Liver (tissue), 9 donors: ENCODE measurements around the gene ACOT7. TPM values are rescaled to one million over a fixed set of nuclear protein-coding genes. Genes with fewer than 3 reads are reported as not detected.

ENCODE experiments used
- DNase-seq: peaks from one replicate; pipeline ENCODE4 v3.0.0-alpha.2; 2017; ENCODE audit warnings: low spot score
- H3K27ac ChIP-seq, 2 donors: one replicate each; pipeline ENCODE4 v1.7.0; 2013; ENCODE audit warnings: inconsistent platforms in 2 of 2, low read length in 2 of 2, control low read depth in 1 of 2, low read depth in 1 of 2, mild to moderate bottlenecking in 1 of 2
- H3K27me3 ChIP-seq, 4 donors: one replicate each; pipeline versions ENCODE4 v1.6.1 to v1.7.0; 2013; ENCODE audit warnings: low read length in 3 of 4, inconsistent platforms in 1 of 4, mild to moderate bottlenecking in 1 of 4, moderate library complexity in 1 of 4; ENCODE audit not compliant: control insufficient read depth in 4 of 4, insufficient read depth in 4 of 4
- H3K36me3 ChIP-seq, 4 donors: one replicate each; pipeline versions ENCODE4 v1.6.1 to v1.7.0; 2013; ENCODE audit warnings: low read length in 3 of 4, mild to moderate bottlenecking in 3 of 4, low read depth in 1 of 4, moderate library complexity in 1 of 4; ENCODE audit not compliant: control insufficient read depth in 4 of 4, insufficient read depth in 3 of 4
- H3K4me1 ChIP-seq, 4 donors: one replicate each; pipeline versions ENCODE4 v1.6.1 to v1.7.0; 2013; ENCODE audit warnings: low read length in 3 of 4, mild to moderate bottlenecking in 3 of 4, moderate library complexity in 1 of 4; ENCODE audit not compliant: control insufficient read depth in 4 of 4, insufficient read depth in 4 of 4
- H3K4me3 ChIP-seq, 3 donors: one replicate each; pipeline versions ENCODE4 v1.6.1 to v1.7.0; 2013; ENCODE audit warnings: low read length in 3 of 3, control low read depth in 1 of 3, low read depth in 1 of 3, mild to moderate bottlenecking in 1 of 3
- H3K9ac ChIP-seq, 2 donors: one replicate each; pipeline ENCODE4 v1.7.0; 2013; ENCODE audit warnings: low read length in 2 of 2, mild to moderate bottlenecking in 2 of 2, moderate library complexity in 2 of 2, control low read depth in 1 of 2, low read depth in 1 of 2
- H3K9me3 ChIP-seq, 4 donors: one replicate each; pipeline versions ENCODE4 v1.6.1 to v1.7.0; 2013; ENCODE audit warnings: low read length in 3 of 4; ENCODE audit not compliant: control insufficient read depth in 4 of 4
- ATF3 ChIP-seq: IDR thresholded peaks from 2 replicates; pipeline ENCODE4 v1.6.1; 2016; ENCODE audit warnings: antibody characterized with exemption
- CTCF ChIP-seq: fragments of 150-350 bp; IDR thresholded peaks from 2 replicates; pipeline ENCODE4 v1.5.1; 2017; ENCODE audit warnings: improper control_type of control experiment, low read depth, low read length; ENCODE audit not compliant: missing input control
- EGR1 ChIP-seq, 2 donors: IDR thresholded peaks; 2 replicates each; pipeline ENCODE4 v1.6.1; 2016 to 2018; ENCODE audit warnings: antibody characterized with exemption in 2 of 2, low read depth in 2 of 2
- FOXA2 ChIP-seq: IDR thresholded peaks from 2 replicates; pipeline ENCODE4 v1.6.1; 2016; ENCODE audit warnings: antibody characterized with exemption
- GABPA ChIP-seq, 2 donors: IDR thresholded peaks in 1 of 2; conservative IDR thresholded peaks in 1 of 2; 2 replicates each; pipeline ENCODE4 v1.6.1; 2016; ENCODE audit warnings: antibody characterized with exemption in 2 of 2, mild to moderate bottlenecking in 1 of 2, moderate library complexity in 1 of 2
- HNF4A ChIP-seq, 2 donors: conservative IDR thresholded peaks; 2 replicates each; pipeline ENCODE4 v1.6.1; 2016; ENCODE audit warnings: antibody characterized with exemption in 2 of 2, mild to moderate bottlenecking in 2 of 2
- HNF4G ChIP-seq: IDR thresholded peaks from 2 replicates; pipeline ENCODE4 v1.6.1; 2016; ENCODE audit warnings: antibody characterized with exemption
- NR2F2 ChIP-seq: IDR thresholded peaks from 2 replicates; pipeline ENCODE4 v1.6.1; 2016; ENCODE audit warnings: antibody characterized with exemption
- REST ChIP-seq: IDR thresholded peaks from 2 replicates; pipeline ENCODE4 v1.6.1; 2016; ENCODE audit warnings: antibody characterized with exemption, mild to moderate bottlenecking
- RXRA ChIP-seq, 2 donors: IDR thresholded peaks; 2 replicates each; pipeline ENCODE4 v1.6.1; 2017 to 2018; ENCODE audit warnings: antibody characterized with exemption in 2 of 2, mild to moderate bottlenecking in 1 of 2
- SP1 ChIP-seq: IDR thresholded peaks from 2 replicates; pipeline ENCODE4 v1.6.1; 2018; ENCODE audit warnings: antibody characterized with exemption, mild to moderate bottlenecking
- YY1 ChIP-seq: IDR thresholded peaks from 2 replicates; pipeline ENCODE4 v1.6.1; 2016; ENCODE audit warnings: antibody characterized with exemption, mild to moderate bottlenecking
- ZBTB33 ChIP-seq: IDR thresholded peaks from 2 replicates; pipeline ENCODE4 v1.6.1; 2016; ENCODE audit warnings: antibody characterized with exemption
- WGBS: extraction: QIAGEN DNeasy Blood & Tissue Kit; methylation state at CpG from one replicate; pipeline ENCODE4 v1.1.7; 2013; 5-methylcytosine and 5-hydroxymethylcytosine counted together
- polyA plus RNA-seq, 2 donors: library from polyadenylated mRNA; stranded (reverse) in 1 of 2; unstranded in 1 of 2; fragments of 200-250 nt in 1 of 2; fragments of >200 nt in 1 of 2; fragmentation: Nextera tagmentation in 1 of 2; extraction: Ambion mirVana in 1 of 2; gene quantifications; one replicate each; pipeline versions ENCODE4 v1.2.1 to v1.2.3, GENCODE V29; 2013 to 2015
- total RNA-seq, 2 donors: library from RNA; depleted of rRNA; stranded (reverse); fragments of >200 nt; gene quantifications; one replicate each; pipeline ENCODE4 v1.2.3, GENCODE V29; 2014
- TF ChIP-seq, protein P1 (sequence below): IDR thresholded peaks from 2 replicates; pipeline ENCODE4 v1.6.1; 2016; ENCODE audit warnings: antibody characterized with exemption
- donor health status: healthy.
- donor health status: healthy.
- donor health status: healthy.
- donor health status: healthy.
- donor health status: healthy.

ACOT7 gene
- total and polyA plus RNA-seq, 4 donors = 8.7 to 14.4 (median 10.4) TPM

GRCh38 chr1:6316240-6317097 is 77.1 kb downstream of the ACOT7 start:
- H3K36me3 ChIP-seq = peaks cover 0 to 13% (median 7%) of the 10 kb centered on the region in 4 donors
- no peak for DNase-seq

More at GRCh38 chr1:6316240-6317097, 77.1 kb downstream of the ACOT7 start:
- no peak for TF ChIP-seq YY1
- TF ChIP-seq NR2F2 = no peak
- no peak for TF ChIP-seq HNF4A (conservative IDR thresholded peaks at IDR 0.05)
- no peak for TF ChIP-seq EGR1 (IDR thresholded peaks at IDR 0.05; ENCODE audit: low read depth in 2 of 2)
- no peak for TF ChIP-seq HNF4G
- TF ChIP-seq GABPA (IDR thresholded peaks at IDR 0.05 in 1 of 2, conservative IDR thresholded peaks at IDR 0.05 in 1 of 2) = no peak
- no peak for TF ChIP-seq SP1
- no peak for TF ChIP-seq CTCF
- TF ChIP-seq, protein P1, sequence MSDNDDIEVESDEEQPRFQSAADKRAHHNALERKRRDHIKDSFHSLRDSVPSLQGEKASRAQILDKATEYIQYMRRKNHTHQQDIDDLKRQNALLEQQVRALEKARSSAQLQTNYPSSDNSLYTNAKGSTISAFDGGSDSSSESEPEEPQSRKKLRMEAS = no peak
- TF ChIP-seq RXRA (IDR thresholded peaks at IDR 0.05) = no peak
- no peak for TF ChIP-seq ATF3
- TF ChIP-seq ZBTB33 = no peak
- TF ChIP-seq FOXA2 = no peak
- TF ChIP-seq REST = no peak
- no peak overlapping the region for H3K9ac ChIP-seq
- 96% methylated on average over 14 of the region's 14 CpGs for WGBS
- no peak overlapping the region for H3K27ac ChIP-seq
- H3K4me1 ChIP-seq = no peaks in the 10 kb centered on the region
- H3K4me3 ChIP-seq = no peak overlapping the region
- H3K9me3 ChIP-seq = no peaks in the 10 kb centered on the region
- H3K27me3 ChIP-seq = no peaks in the 10 kb centered on the region
